HepG2 (cell line): ENCODE data around the gene ATP5PB. TPM values are rescaled to one million over a fixed set of nuclear protein-coding genes. Genes with fewer than 3 reads are reported as not detected.

Source experiments
- ATAC-seq: fragments of 200-7000 bp; cut with Tn5 transposase; 3 replicates; pipeline ENCODE4 v1.9.1; 2020; ENCODE audit warnings: mild to moderate bottlenecking, moderate library complexity
- BruUV-seq: library from RNA; stranded (reverse); fragments of 400-500 nt; replicated peaks from 2 replicates; lab custom pipeline; 2021; lab: Mats Ljungman, UMichigan
- CTCF ChIA-PET: fragments of 300-600 bp; formaldehyde crosslinking; extraction: SDS; loops from one replicate; lab custom pipeline; 2021; ENCODE audit warnings: low total read pairs, inconsistent platforms, low intra/inter-chr PET ratio; lab: Yijun Ruan, JAX
- POLR2A ChIA-PET: fragments of 350-600 bp; sonication (Branson Sonifier 250); formaldehyde crosslinking; loops from one replicate; lab custom pipeline; 2020; ENCODE audit warnings: antibody characterized with exemption, inconsistent platforms; lab: Yijun Ruan, JAX
- DNase-seq: peaks from one replicate; pipeline ENCODE4 v3.0.0-alpha.2; 2015; ENCODE audit warnings: low spot score
- FAIRE-seq: peaks from 3 replicates; lab custom pipeline; 2011; peaks lifted over from hg19 to GRCh38; lab: Jason Lieb, UNC
- H2AFZ ChIP-seq: one replicate; pipeline ENCODE4 v1.6.1; 2011; ENCODE audit warnings: low read length, inconsistent platforms
- H3K27ac ChIP-seq: fragments of 300-600 bp; 3 replicates; pipeline ENCODE4 v1.8.0; 2011; ENCODE audit warnings: mixed run types, mild to moderate bottlenecking, mixed read lengths, low read length, inconsistent platforms; ENCODE audit not compliant: insufficient read depth; ENCODE audit errors: extremely low read length
- H3K27me3 ChIP-seq, 2 experiments: fragments of 200-600 bp in 1 of 2; 2 replicates in 1 of 2; 3 replicates in 1 of 2; pipeline versions ENCODE4 v1.6.0 to v1.8.0; 2011; ENCODE audit warnings: low read length in 2 of 2, mild to moderate bottlenecking in 2 of 2, moderate library complexity in 2 of 2, inconsistent platforms in 1 of 2; ENCODE audit not compliant: insufficient read depth in 2 of 2, control insufficient read depth in 1 of 2
- H3K36me3 ChIP-seq, 2 experiments: fragments of 200-600 bp in 1 of 2; replicated peaks in 1 of 2; 2 replicates in 1 of 2; 3 replicates in 1 of 2; pipeline versions ENCODE4 v1.5.1 to v1.8.0; 2011; ENCODE audit warnings: low read length in 2 of 2, inconsistent platforms in 1 of 2; ENCODE audit not compliant: insufficient read depth in 2 of 2, control insufficient read depth in 1 of 2
- H3K4me1 ChIP-seq: 2 replicates; pipeline ENCODE4 v1.5.1; 2012; ENCODE audit warnings: low read length, inconsistent platforms; ENCODE audit not compliant: insufficient read depth
- H3K4me2 ChIP-seq: 2 replicates; pipeline ENCODE4 v1.6.0; 2011; ENCODE audit warnings: low read depth, low read length, inconsistent platforms
- H3K4me3 ChIP-seq, 3 experiments: fragments of 200-600 bp in 1 of 3; sonication (generic), shearing (Covaris generic) in 1 of 3; replicated peaks in 1 of 3; 2 replicates each; pipeline ENCODE4 v1.5.1; 2011 to 2016; ENCODE audit warnings: low read length in 3 of 3, inconsistent platforms in 2 of 3, low read depth in 2 of 3, mild to moderate bottlenecking in 2 of 3, control low read depth in 1 of 3, mixed read lengths in 1 of 3; ENCODE audit not compliant: insufficient read depth in 1 of 3
- H3K79me2 ChIP-seq: one replicate; pipeline ENCODE4 v1.6.1; 2011; ENCODE audit warnings: low read length, inconsistent platforms; ENCODE audit not compliant: insufficient read depth
- H3K9ac ChIP-seq: 2 replicates; pipeline ENCODE4 v1.6.0; 2011; ENCODE audit warnings: mild to moderate bottlenecking, low read depth, low read length, inconsistent platforms; ENCODE audit not compliant: insufficient read depth
- H3K9me3 ChIP-seq: 2 replicates; pipeline ENCODE4 v1.5.1; 2012; ENCODE audit warnings: mild to moderate bottlenecking, low read length
- H4K20me1 ChIP-seq: 2 replicates; pipeline ENCODE4 v1.6.0; 2011; ENCODE audit warnings: inconsistent platforms, mild to moderate bottlenecking, low read length, moderate library complexity; ENCODE audit not compliant: insufficient read depth
- AKNA ChIP-seq: sonication (generic); formaldehyde crosslinking; IDR thresholded peaks from 2 replicates; pipeline ENCODE4 v1.4.0; 2020; ENCODE audit warnings: missing genetic modification reagents, borderline replicate concordance
- ZNF431 ChIP-seq: sonication (generic); formaldehyde crosslinking; IDR thresholded peaks from 2 replicates; pipeline ENCODE4 v1.9.0; 2022; ENCODE audit warnings: missing genetic modification reagents, low read depth, mild to moderate bottlenecking, borderline replicate concordance
- ZNF7 ChIP-seq: IDR thresholded peaks from 2 replicates; pipeline ENCODE4 v1.6.1; 2016; ENCODE audit warnings: missing biosample characterization, missing genetic modification reagents
- ZNF746 ChIP-seq: sonication (generic); formaldehyde crosslinking; IDR thresholded peaks from 2 replicates; pipeline ENCODE4 v1.8.0; 2022; ENCODE audit warnings: mild to moderate bottlenecking, missing genetic modification reagents
- WGBS: methylation state at CpG from one replicate; pipeline ENCODE4 v1.1.6; 2017; ENCODE audit warnings: low lambda C conversion rate; 5-methylcytosine and 5-hydroxymethylcytosine counted together
- in situ Hi-C: cut with HindIII; loops from 2 replicates; pipeline ENCODE4 v1.10.0; 2017; ENCODE audit warnings: low pct_unique_long_range_greater_than_20kb; ENCODE audit not compliant: extremely low pct_ligation_motif_present
- intact Hi-C: fragments of 100-400 bp; cut with micrococcal nuclease; formaldehyde crosslinking; loops from one replicate; pipeline ENCODE4 v1.10.0; 2022; ENCODE audit not compliant: unreplicated experiment
- polyA plus RNA-seq, 8 experiments: library from polyadenylated mRNA; depleted of rRNA in 3 of 8; stranded (reverse) in 7 of 8; unstranded in 1 of 8; fragments of >200 nt; fragmentation: Illumina TruSeq in 4 of 8; extraction: Trizol in 4 of 8; gene quantifications; 2 replicates each; pipeline versions ENCODE4 v1.2.1 to v1.2.3, GENCODE V29; 2011 to 2016; ENCODE audit warnings: low read depth in 4 of 8, missing spikeins in 1 of 8, mixed read lengths in 1 of 8; ENCODE audit not compliant: insufficient read depth in 1 of 8
- total RNA-seq, 5 experiments: library from RNA; depleted of rRNA; stranded (reverse); fragments of >200 nt; fragmentation: Illumina TruSeq; extraction: Trizol; gene quantifications; 2 replicates each; pipeline ENCODE4 v1.2.3, GENCODE V29; 2016; ENCODE audit warnings: low read depth in 1 of 5

Gene ATP5PB
- total and polyA plus RNA-seq, 2 of the 13 experiments (the other 11 are each of a cell fraction or from before 2014, with no cell fraction given) = 297 to 541 TPM

- TF ChIP-seq AKNA = no peak
- TF ChIP-seq ZNF431 (CRISPR knock-in tag) = no peak
Measured at GRCh38 chr1:111455642-111456031, 6.4 kb downstream of the ATP5PB start (continued).

- Histone ChIP-seq H3K4me1 (peaks cover 14% of the 10 kb centered on the region), H3K4me3 (no peak overlapping the region), H3K4me2 (no peak overlapping the region), H3K27ac (no peak overlapping the region), H2AFZ (no peak overlapping the region), H3K36me3 (peaks cover 5 to 39% of the 10 kb centered on the region in 2 experiments), H3K27me3 (no peaks in the 10 kb centered on the region), H3K9me3 (no peaks in the 10 kb centered on the region), H3K9ac (no peak overlapping the region), H4K20me1 (no peaks in the 10 kb centered on the region), H3K79me2 (no peaks in the 10 kb centered on the region)
- WGBS = 98% methylated on average over 6 of the region's 6 CpGs
- in situ Hi-C loops (no loop called here), intact Hi-C loops (no loop called here)
- no peak for ATAC-seq
- DNase-seq = no peak
- no peak for FAIRE-seq
- POLR2A ChIA-PET = no interaction called here
- no TSS peak for BruUV-seq
- CTCF ChIA-PET = no interaction called here
- peak; percentile 80 for TF ChIP-seq ZNF7 (CRISPR knock-in tag)
- TF ChIP-seq ZNF746 (CRISPR knock-in tag) = no peak
Measured at GRCh38 chr1:111461765-111462164, 12.5 kb downstream of the ATP5PB start.
